ENCODE data around the gene SUPT3H.

SUPT3H gene

GRCh38 chr6:45256697-45257695 lies 120.7 kb downstream of the SUPT3H start:
- no peaks in the 10 kb centered on the region for H3K79me2 ChIP-seq (ENCODE audit: control insufficient read depth, insufficient read depth, low read length, unreplicated experiment)
- no peak overlapping the region for H3K27ac ChIP-seq (ENCODE audit: low read depth, low read length)
- no peaks in the 10 kb centered on the region for H3K27me3 ChIP-seq (ENCODE audit: insufficient read depth, low read length)
- no peaks in the 10 kb centered on the region for H3K4me1 ChIP-seq (ENCODE audit: control insufficient read depth, insufficient read depth, low read length, unreplicated experiment)
- no peaks in the 10 kb centered on the region for H3K36me3 ChIP-seq (ENCODE audit: insufficient read depth, low read length)
- H2AFZ ChIP-seq (ENCODE audit: low read length, unreplicated experiment) = no peak overlapping the region
- H3K4me3 ChIP-seq (ENCODE audit: low read depth, low read length) = no peak overlapping the region

GRCh38 chr6:45255434-45255833 lies 122.3 kb downstream of the SUPT3H start:
- Histone ChIP-seq H3K27ac (ENCODE audit: low read depth, low read length) (no peak overlapping the region), H3K36me3 (ENCODE audit: insufficient read depth, low read length) (no peaks in the 10 kb centered on the region)

GRCh38 chr6:45254253-45254652 lies 123.5 kb downstream of the SUPT3H start:
- peaks cover 3% of the 10 kb centered on the region for H3K4me1 ChIP-seq (ENCODE audit: control insufficient read depth, insufficient read depth, low read length, unreplicated experiment)
- no peak overlapping the region for H3K4me3 ChIP-seq (ENCODE audit: low read depth, low read length)
- H3K36me3 ChIP-seq (ENCODE audit: insufficient read depth, low read length) = no peaks in the 10 kb centered on the region
- no peaks in the 10 kb centered on the region for H3K27me3 ChIP-seq (ENCODE audit: insufficient read depth, low read length)
- H2AFZ ChIP-seq (ENCODE audit: low read length, unreplicated experiment) = no peak overlapping the region
- H3K79me2 ChIP-seq (ENCODE audit: control insufficient read depth, insufficient read depth, low read length, unreplicated experiment) = no peaks in the 10 kb centered on the region
- H3K27ac ChIP-seq (ENCODE audit: low read depth, low read length) = no peak overlapping the region

More at GRCh38 chr6:45255434-45255833, 122.3 kb downstream of the SUPT3H start:
- no peaks in the 10 kb centered on the region for H3K79me2 ChIP-seq (ENCODE audit: control insufficient read depth, insufficient read depth, low read length, unreplicated experiment)
- H3K4me1 ChIP-seq (ENCODE audit: control insufficient read depth, insufficient read depth, low read length, unreplicated experiment) = peaks cover 2% of the 10 kb centered on the region
- no peak overlapping the region for H3K4me3 ChIP-seq (ENCODE audit: low read depth, low read length)
- no peaks in the 10 kb centered on the region for H3K27me3 ChIP-seq (ENCODE audit: insufficient read depth, low read length)
- H2AFZ ChIP-seq (ENCODE audit: low read length, unreplicated experiment) = no peak overlapping the region

GRCh38 chr6:45253453-45253852 lies 124.3 kb downstream of the SUPT3H start:
- no peak overlapping the region for H3K4me3 ChIP-seq (ENCODE audit: low read depth, low read length)
- no peaks in the 10 kb centered on the region for H3K79me2 ChIP-seq (ENCODE audit: control insufficient read depth, insufficient read depth, low read length, unreplicated experiment)
- no peaks in the 10 kb centered on the region for H3K27me3 ChIP-seq (ENCODE audit: insufficient read depth, low read length)
- H3K27ac ChIP-seq (ENCODE audit: low read depth, low read length) = no peak overlapping the region
- no peaks in the 10 kb centered on the region for H3K36me3 ChIP-seq (ENCODE audit: insufficient read depth, low read length)
- no peak overlapping the region for H2AFZ ChIP-seq (ENCODE audit: low read length, unreplicated experiment)
- H3K4me1 ChIP-seq (ENCODE audit: control insufficient read depth, insufficient read depth, low read length, unreplicated experiment) = peaks cover 3% of the 10 kb centered on the region

GRCh38 chr6:45231660-45232059 lies 146.1 kb downstream of the SUPT3H start:
- Histone ChIP-seq H2AFZ (ENCODE audit: low read length, unreplicated experiment) (no peak overlapping the region), H3K79me2 (ENCODE audit: control insufficient read depth, insufficient read depth, low read length, unreplicated experiment) (no peaks in the 10 kb centered on the region), H3K27ac (ENCODE audit: low read depth, low read length) (no peak overlapping the region), H3K4me1 (ENCODE audit: control insufficient read depth, insufficient read depth, low read length, unreplicated experiment) (no peaks in the 10 kb centered on the region), H3K36me3 (ENCODE audit: insufficient read depth, low read length) (no peaks in the 10 kb centered on the region), H3K4me3 (ENCODE audit: low read depth, low read length) (no peak overlapping the region), H3K27me3 (ENCODE audit: insufficient read depth, low read length) (no peaks in the 10 kb centered on the region)

GRCh38 chr6:45229416-45229815 lies 148.3 kb downstream of the SUPT3H start:
- H3K27ac ChIP-seq (ENCODE audit: low read depth, low read length) = no peak overlapping the region
- H3K79me2 ChIP-seq (ENCODE audit: control insufficient read depth, insufficient read depth, low read length, unreplicated experiment) = no peaks in the 10 kb centered on the region
- H2AFZ ChIP-seq (ENCODE audit: low read length, unreplicated experiment) = no peak overlapping the region
- H3K4me1 ChIP-seq (ENCODE audit: control insufficient read depth, insufficient read depth, low read length, unreplicated experiment) = no peaks in the 10 kb centered on the region
- H3K4me3 ChIP-seq (ENCODE audit: low read depth, low read length) = no peak overlapping the region
- no peaks in the 10 kb centered on the region for H3K36me3 ChIP-seq (ENCODE audit: insufficient read depth, low read length)
- no peaks in the 10 kb centered on the region for H3K27me3 ChIP-seq (ENCODE audit: insufficient read depth, low read length)

GRCh38 chr6:45226081-45226480 lies 151.7 kb downstream of the SUPT3H start:
- Histone ChIP-seq H3K4me1 (ENCODE audit: control insufficient read depth, insufficient read depth, low read length, unreplicated experiment) (no peaks in the 10 kb centered on the region), H2AFZ (ENCODE audit: low read length, unreplicated experiment) (no peak overlapping the region), H3K79me2 (ENCODE audit: control insufficient read depth, insufficient read depth, low read length, unreplicated experiment) (no peaks in the 10 kb centered on the region), H3K4me3 (ENCODE audit: low read depth, low read length) (no peak overlapping the region), H3K27ac (ENCODE audit: low read depth, low read length) (no peak overlapping the region), H3K36me3 (ENCODE audit: insufficient read depth, low read length) (no peaks in the 10 kb centered on the region), H3K27me3 (ENCODE audit: insufficient read depth, low read length) (no peaks in the 10 kb centered on the region)

GRCh38 chr6:45222380-45222779 lies 155.4 kb downstream of the SUPT3H start:
- no peaks in the 10 kb centered on the region for H3K79me2 ChIP-seq (ENCODE audit: control insufficient read depth, insufficient read depth, low read length, unreplicated experiment)
- no peak overlapping the region for H3K27ac ChIP-seq (ENCODE audit: low read depth, low read length)
- no peaks in the 10 kb centered on the region for H3K36me3 ChIP-seq (ENCODE audit: insufficient read depth, low read length)
- H3K4me3 ChIP-seq (ENCODE audit: low read depth, low read length) = no peak overlapping the region
- H3K27me3 ChIP-seq (ENCODE audit: insufficient read depth, low read length) = no peaks in the 10 kb centered on the region
- no peak overlapping the region for H2AFZ ChIP-seq (ENCODE audit: low read length, unreplicated experiment)
- no peaks in the 10 kb centered on the region for H3K4me1 ChIP-seq (ENCODE audit: control insufficient read depth, insufficient read depth, low read length, unreplicated experiment)

- H2AFZ ChIP-seq (ENCODE audit: low read length, unreplicated experiment) = no peak overlapping the region
- H3K36me3 ChIP-seq (ENCODE audit: insufficient read depth, low read length) = no peaks in the 10 kb centered on the region; the same call in 1 of the 2 replicates
- no peak overlapping the region for H3K4me3 ChIP-seq (ENCODE audit: low read depth, low read length)
- H3K79me2 ChIP-seq (ENCODE audit: control insufficient read depth, insufficient read depth, low read length, unreplicated experiment) = no peaks in the 10 kb centered on the region
- H3K4me1 ChIP-seq (ENCODE audit: control insufficient read depth, insufficient read depth, low read length, unreplicated experiment) = no peaks in the 10 kb centered on the region
- H3K27ac ChIP-seq (ENCODE audit: low read depth, low read length) = no peak overlapping the region
- no peaks in the 10 kb centered on the region for H3K27me3 ChIP-seq (ENCODE audit: insufficient read depth, low read length)
Measured at GRCh38 chr6:45215759-45216158, 162.0 kb downstream of the SUPT3H start.

GRCh38 chr6:45212976-45213375 lies 164.8 kb downstream of the SUPT3H start:
- Histone ChIP-seq H3K27ac (ENCODE audit: low read depth, low read length) (no peak overlapping the region), H3K27me3 (ENCODE audit: insufficient read depth, low read length) (no peaks in the 10 kb centered on the region)

GRCh38 chr6:45209762-45210161 lies 168.0 kb downstream of the SUPT3H start:
- Histone ChIP-seq H3K36me3 (ENCODE audit: insufficient read depth, low read length) (no peaks in the 10 kb centered on the region), H3K4me1 (ENCODE audit: control insufficient read depth, insufficient read depth, low read length, unreplicated experiment) (no peaks in the 10 kb centered on the region), H3K27me3 (ENCODE audit: insufficient read depth, low read length) (no peaks in the 10 kb centered on the region), H3K27ac (ENCODE audit: low read depth, low read length) (no peak overlapping the region), H3K79me2 (ENCODE audit: control insufficient read depth, insufficient read depth, low read length, unreplicated experiment) (no peaks in the 10 kb centered on the region), H2AFZ (ENCODE audit: low read length, unreplicated experiment) (no peak overlapping the region), H3K4me3 (ENCODE audit: low read depth, low read length) (no peak overlapping the region)

More at GRCh38 chr6:45212976-45213375, 164.8 kb downstream of the SUPT3H start:
- no peak overlapping the region for H3K4me3 ChIP-seq (ENCODE audit: low read depth, low read length)
- H3K4me1 ChIP-seq (ENCODE audit: control insufficient read depth, insufficient read depth, low read length, unreplicated experiment) = no peaks in the 10 kb centered on the region
- no peak overlapping the region for H2AFZ ChIP-seq (ENCODE audit: low read length, unreplicated experiment)
- H3K36me3 ChIP-seq (ENCODE audit: insufficient read depth, low read length) = no peaks in the 10 kb centered on the region; the same call in 1 of the 2 replicates
- H3K79me2 ChIP-seq (ENCODE audit: control insufficient read depth, insufficient read depth, low read length, unreplicated experiment) = no peaks in the 10 kb centered on the region

Data from ACC112 (cell line).